Keratinocyte (primary cell): ENCODE data around the gene IGSF6.

Experiments used
- EZH2 ChIP-seq: IDR thresholded peaks from one replicate; pipeline ENCODE4 v1.6.1; 2012; ENCODE audit warnings: inconsistent platforms, mild to moderate bottlenecking, low read length, moderate library complexity
- TF ChIP-seq, protein P1 (sequence below), 3 experiments: IDR thresholded peaks in 1 of 3; conservative IDR thresholded peaks in 1 of 3; optimal IDR thresholded peaks in 1 of 3; 2 replicates in 2 of 3; 3 replicates in 1 of 3; pipeline versions ENCODE3 to v1.5.1; 2011; ENCODE audit warnings: low read length in 3 of 3, mild to moderate bottlenecking in 3 of 3, moderate library complexity in 2 of 3, control low read depth in 1 of 3, inconsistent platforms in 1 of 3; ENCODE audit not compliant: insufficient read depth in 2 of 3; ENCODE audit errors: extremely low read depth in 1 of 3

DNA sequence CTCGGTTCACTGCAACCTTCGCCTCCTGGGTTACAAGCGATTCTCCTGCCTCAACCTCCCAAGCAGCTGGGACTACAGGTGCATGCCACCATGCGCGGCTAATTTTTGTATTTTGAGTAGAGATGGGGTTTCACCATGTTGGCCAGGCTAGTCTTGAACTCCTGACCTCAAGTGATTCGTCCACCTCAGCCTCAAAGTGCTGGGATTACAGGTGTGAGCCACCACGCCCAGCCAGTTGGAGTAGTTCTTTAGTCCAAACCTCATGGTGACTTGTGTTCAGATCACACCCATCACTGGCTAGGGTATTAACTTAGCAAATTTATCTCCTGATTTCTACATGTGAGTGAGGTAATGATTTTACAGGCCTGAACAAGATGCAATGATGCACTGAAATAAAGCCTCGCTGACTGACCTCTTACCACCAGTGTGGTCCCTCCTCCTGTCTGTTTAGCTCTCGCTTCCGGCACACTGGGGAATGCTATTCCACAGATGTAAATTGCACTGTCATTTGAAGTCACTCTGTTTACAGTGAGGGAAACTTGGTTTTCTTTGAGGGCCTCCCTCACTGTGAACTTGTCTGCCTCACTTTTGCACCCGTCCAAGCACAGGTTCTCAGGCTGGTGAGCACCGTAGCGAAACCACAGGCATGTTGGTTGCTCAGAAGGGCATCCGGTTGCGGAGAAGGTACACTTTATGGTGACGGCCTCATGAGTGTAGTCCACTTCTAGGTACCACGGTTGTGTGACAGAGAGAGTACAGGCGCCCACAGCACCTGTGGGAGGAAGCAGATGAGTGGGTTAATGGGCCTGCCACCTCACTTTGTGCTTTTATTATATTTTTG lies 5.5 kb downstream of the IGSF6 start:
- TF ChIP-seq, protein P1, sequence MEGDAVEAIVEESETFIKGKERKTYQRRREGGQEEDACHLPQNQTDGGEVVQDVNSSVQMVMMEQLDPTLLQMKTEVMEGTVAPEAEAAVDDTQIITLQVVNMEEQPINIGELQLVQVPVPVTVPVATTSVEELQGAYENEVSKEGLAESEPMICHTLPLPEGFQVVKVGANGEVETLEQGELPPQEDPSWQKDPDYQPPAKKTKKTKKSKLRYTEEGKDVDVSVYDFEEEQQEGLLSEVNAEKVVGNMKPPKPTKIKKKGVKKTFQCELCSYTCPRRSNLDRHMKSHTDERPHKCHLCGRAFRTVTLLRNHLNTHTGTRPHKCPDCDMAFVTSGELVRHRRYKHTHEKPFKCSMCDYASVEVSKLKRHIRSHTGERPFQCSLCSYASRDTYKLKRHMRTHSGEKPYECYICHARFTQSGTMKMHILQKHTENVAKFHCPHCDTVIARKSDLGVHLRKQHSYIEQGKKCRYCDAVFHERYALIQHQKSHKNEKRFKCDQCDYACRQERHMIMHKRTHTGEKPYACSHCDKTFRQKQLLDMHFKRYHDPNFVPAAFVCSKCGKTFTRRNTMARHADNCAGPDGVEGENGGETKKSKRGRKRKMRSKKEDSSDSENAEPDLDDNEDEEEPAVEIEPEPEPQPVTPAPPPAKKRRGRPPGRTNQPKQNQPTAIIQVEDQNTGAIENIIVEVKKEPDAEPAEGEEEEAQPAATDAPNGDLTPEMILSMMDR (optimal IDR thresholded peaks at IDR 0.05 in 1 of 3, IDR thresholded peaks at IDR 0.05 in 1 of 3, conservative IDR thresholded peaks at IDR 0.05 in 1 of 3; ENCODE audit: extremely low read depth in 1 of 3, insufficient read depth in 2 of 3, low read length in 3 of 3): no peak
- no peak for TF ChIP-seq EZH2
